Activated naive CD4-positive, alpha-beta T cell treated with anti-CD3 and anti-CD28 coated beads, Interleukin-2, amount 10 ng/mL, durations not matched to agents 7 days and 5 days (primary cell): ENCODE results near the gene TMEM132A.

ENCODE experiments used
- CTCF ChIA-PET: fragments of 350-600 bp; sonication (Branson Sonifier 250); formaldehyde crosslinking; loops from one replicate; lab custom pipeline; 2021; ENCODE audit warnings: antibody characterized with exemption; lab: Charles Lee
- DNase-seq: peaks from one replicate; pipeline ENCODE4 v3.0.0-alpha.2; 2020
- H3K27ac Mint-ChIP-seq: one replicate; pipeline ENCODE4 v1.8.0; 2021; ENCODE audit warnings: mild to moderate bottlenecking, moderate library complexity, mixed read lengths
- H3K27me3 Mint-ChIP-seq: one replicate; pipeline ENCODE4 v1.8.0; 2021; ENCODE audit warnings: mild to moderate bottlenecking, mixed read lengths
- H3K36me3 Mint-ChIP-seq: one replicate; pipeline ENCODE4 v1.8.0; 2021; ENCODE audit warnings: mixed read lengths
- H3K4me1 Mint-ChIP-seq: one replicate; pipeline ENCODE4 v1.8.0; 2021; ENCODE audit warnings: mixed read lengths
- H3K4me3 Mint-ChIP-seq: one replicate; pipeline ENCODE4 v1.8.0; 2021; ENCODE audit warnings: mild to moderate bottlenecking, moderate library complexity, mixed read lengths
- H3K9me3 Mint-ChIP-seq: one replicate; pipeline ENCODE4 v1.8.0; 2021; ENCODE audit warnings: mixed read lengths

TMEM132A gene

DNA sequence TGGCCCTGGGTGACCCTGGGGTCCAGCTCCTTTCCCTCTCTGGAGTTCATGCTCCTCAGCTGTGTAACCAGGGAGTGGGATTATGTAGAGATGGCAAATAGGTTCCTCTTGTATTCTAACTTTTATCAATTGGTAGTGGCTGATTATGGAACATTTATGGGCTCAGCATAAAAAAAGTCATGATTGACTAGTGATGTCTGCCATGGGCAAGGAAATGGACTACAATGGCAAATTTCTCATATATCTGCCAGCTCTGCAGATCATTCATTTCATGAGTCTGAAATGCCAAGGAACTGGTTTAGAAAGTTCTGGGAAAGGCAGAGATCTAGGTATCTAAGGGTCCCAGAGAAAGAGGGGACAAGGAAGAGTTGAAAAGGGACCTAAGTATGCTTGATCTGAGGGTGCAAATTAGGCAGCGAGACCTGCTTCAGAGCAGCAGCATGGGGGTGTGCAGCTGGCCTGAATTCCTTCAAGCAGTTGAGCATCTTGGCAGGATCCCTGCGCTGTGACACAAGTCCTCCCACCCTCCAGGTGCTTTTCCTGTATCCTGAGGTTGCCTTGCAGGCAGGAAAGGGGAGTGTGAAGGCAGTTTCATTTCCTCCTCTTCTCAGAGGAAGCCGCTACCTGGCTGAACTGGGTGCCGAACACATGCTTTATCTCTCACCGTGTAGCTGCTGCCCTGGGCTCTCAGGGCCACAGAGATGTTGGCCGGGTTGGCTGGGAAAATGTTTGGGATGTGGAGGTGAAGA is 17.3 kb downstream of the TMEM132A start:
- no peak overlapping the region for H3K27ac Mint-ChIP-seq
- H3K4me3 Mint-ChIP-seq = no peak overlapping the region
- H3K9me3 Mint-ChIP-seq = no peaks in the 10 kb centered on the region
- no peak for DNase-seq
- H3K36me3 Mint-ChIP-seq = no peaks in the 10 kb centered on the region
- H3K27me3 Mint-ChIP-seq = peaks cover 4% of the 10 kb centered on the region
- CTCF ChIA-PET = interaction anchor here (0.7 kb wide), 1 partner anchor 42 kb away, joined by 3 read pairs; no protein-coding TSS in a partner anchor
- peaks cover 19% of the 10 kb centered on the region for H3K4me1 Mint-ChIP-seq

DNA sequence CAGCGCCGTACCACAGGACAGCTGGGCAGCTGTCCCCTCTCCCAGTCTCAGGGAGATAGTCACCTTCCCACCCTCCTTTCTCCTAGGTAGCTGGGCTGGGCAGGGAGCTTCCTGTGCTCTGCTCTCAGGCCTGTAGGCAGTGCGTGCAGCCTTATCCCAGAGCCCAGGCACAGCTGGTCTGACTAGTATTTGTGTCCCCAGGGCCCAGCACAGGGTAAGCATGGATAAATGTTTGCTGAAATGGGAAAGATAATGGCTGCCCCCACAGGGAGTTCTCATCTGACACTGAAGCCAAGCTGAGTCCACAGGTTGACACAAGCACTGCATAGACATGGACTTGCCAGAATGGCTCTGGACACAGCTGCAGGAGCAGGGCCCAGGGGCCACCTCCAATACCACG is 18.0 kb downstream of the TMEM132A start:
- DNase-seq = no peak
- Mint-ChIP-seq H3K27ac (no peak overlapping the region), H3K9me3 (no peaks in the 10 kb centered on the region), H3K4me1 (peaks cover 19% of the 10 kb centered on the region), H3K27me3 (peaks cover 4% of the 10 kb centered on the region), H3K36me3 (no peaks in the 10 kb centered on the region), H3K4me3 (no peak overlapping the region)
- CTCF ChIA-PET = interaction anchor here (0.6 to 0.7 kb wide), 2 partner anchors 43 to 245 kb away, joined by 3 read pairs; no protein-coding TSS in a partner anchor

DNA sequence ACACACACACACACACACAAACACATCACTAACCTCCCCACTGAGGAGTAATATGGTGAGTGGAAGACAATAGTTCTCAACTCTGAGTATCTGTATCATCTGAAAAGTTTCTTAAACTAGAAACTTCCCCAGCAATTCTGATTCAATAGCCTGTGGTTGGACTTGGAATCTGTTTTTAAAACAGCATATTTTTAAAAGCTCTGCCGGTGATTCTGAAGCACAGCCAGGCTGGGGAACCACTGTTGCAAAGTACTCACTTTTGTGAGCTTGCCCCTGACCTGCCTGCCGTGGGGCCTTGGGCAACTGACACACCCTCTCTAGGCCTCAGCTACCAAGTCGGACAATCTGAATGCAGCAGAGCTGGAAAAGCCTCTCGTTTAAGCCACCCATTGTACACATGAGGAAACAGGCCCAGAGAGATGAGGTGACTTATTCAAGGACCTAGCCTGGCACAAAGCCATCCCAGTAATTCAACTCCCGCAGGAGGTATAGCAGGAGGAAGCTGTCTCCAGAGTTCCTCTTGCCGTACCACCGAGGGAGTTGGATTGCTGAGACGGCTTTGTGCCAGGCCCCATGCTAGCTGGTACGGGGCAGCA is 18.8 kb downstream of the TMEM132A start:
- Mint-ChIP-seq H3K27me3 (peaks cover 4% of the 10 kb centered on the region), H3K27ac (no peak overlapping the region), H3K4me1 (peaks cover 19% of the 10 kb centered on the region), H3K36me3 (no peaks in the 10 kb centered on the region), H3K4me3 (no peak overlapping the region), H3K9me3 (no peaks in the 10 kb centered on the region)
- no peak for DNase-seq
- CTCF ChIA-PET = interaction anchor here (0.6 kb wide), 1 partner anchor 244 kb away, joined by 3 read pairs; no protein-coding TSS in a partner anchor

DNA sequence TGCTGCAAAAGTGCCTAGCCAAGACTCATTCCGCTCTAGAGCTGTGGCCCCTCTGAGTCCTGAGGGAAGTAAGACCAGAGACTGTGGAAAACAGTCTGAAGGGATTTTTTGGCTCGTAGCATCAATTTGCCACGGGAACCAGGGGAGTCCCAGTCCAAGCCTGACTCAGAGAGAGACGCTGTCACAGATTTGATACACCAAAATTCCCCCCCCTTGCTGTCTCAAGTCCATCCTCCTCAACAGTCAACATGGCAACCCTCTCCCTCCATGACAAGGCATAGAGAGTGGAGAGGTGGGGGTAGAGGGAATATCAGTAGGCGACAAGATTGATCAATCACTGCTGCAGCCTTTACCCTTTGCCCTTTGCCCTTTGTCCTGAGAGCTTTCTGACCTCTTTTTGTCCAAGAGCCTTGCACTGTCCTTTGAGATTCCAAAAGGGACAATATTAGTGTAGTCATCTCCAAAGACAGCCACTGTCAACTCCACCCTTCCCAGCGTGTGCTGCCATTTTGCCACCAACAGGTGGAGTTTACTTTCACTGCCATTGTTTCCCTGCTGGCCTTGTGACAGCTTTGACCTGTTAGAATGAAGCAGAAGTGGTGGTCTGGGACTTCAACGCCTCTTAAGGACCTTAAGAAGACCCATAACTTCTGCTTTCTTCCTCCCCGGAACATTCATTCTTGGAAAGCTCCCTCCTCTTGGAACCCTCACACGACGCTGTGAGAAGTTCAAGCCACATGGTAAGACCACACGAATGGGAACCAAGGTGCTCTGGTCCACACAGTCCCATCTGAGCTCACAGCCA is 20.4 kb downstream of the TMEM132A start:
- CTCF ChIA-PET = no interaction called here
- Mint-ChIP-seq H3K4me1 (peaks cover 18% of the 10 kb centered on the region), H3K36me3 (no peaks in the 10 kb centered on the region), H3K27me3 (peaks cover 16% of the 10 kb centered on the region), H3K27ac (no peak overlapping the region), H3K4me3 (no peak overlapping the region), H3K9me3 (no peaks in the 10 kb centered on the region)
- DNase-seq = no peak

DNA sequence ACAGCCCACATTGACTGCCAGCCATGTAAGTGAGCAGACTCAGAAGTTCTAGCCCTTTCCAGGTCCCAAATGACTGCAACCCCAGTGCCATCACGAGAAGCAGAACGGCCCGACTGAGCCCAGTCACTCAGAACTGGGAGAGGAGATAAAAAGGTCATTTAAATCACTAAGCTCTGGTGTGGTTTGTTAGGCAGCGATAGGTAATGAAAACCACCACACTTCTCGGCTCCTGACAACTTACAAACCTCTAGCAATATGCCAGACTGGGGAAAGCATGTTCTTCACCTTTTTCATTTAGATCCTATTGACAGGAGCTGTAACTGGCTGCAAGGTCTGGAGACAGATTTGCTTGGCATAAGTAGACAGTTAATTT is 21.0 kb downstream of the TMEM132A start:
- Mint-ChIP-seq H3K36me3 (no peaks in the 10 kb centered on the region), H3K9me3 (no peaks in the 10 kb centered on the region), H3K27me3 (peaks cover 22% of the 10 kb centered on the region), H3K4me3 (no peak overlapping the region), H3K27ac (no peak overlapping the region), H3K4me1 (peaks cover 20% of the 10 kb centered on the region)
- CTCF ChIA-PET = interaction anchor here (0.5 kb wide), 1 partner anchor 317 kb away, joined by 4 read pairs; no protein-coding TSS in a partner anchor
- DNase-seq = no peak

DNA sequence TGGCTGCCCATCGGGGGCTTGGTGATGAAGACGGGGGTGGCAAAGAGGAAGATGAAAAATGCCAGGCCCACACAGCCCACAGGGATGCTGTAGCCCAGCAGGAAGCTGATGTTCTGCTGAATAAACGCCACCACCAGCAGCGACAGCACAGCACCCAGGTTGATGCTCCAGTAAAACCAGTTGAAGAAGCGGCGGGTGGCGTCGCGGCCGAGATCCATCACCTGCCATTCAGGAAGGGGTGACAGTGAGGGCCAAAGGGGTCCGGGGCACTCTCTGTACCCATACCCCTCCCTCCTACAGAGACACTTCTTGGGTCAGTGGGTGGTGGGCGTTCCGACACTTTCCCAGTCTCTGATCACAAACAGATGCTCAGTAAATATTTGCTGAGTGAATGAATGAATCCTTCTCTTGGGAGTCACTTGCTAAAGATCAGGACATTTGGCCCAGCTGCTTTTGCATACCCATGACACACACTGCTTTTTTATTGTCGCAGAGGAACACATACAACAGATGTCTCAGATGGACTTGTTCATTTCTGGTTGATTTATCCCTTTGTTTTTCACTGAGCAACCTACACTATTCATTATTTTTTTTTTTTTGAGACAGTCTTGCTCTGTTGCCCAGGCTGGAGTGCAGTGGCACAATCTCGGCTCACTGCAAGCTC is 22.5 kb downstream of the TMEM132A start:
- DNase-seq = no peak
- Mint-ChIP-seq H3K27ac (no peak overlapping the region), H3K4me3 (no peak overlapping the region), H3K27me3 (peaks cover 32% of the 10 kb centered on the region), H3K4me1 (peaks cover 17% of the 10 kb centered on the region), H3K9me3 (no peaks in the 10 kb centered on the region), H3K36me3 (no peaks in the 10 kb centered on the region)
- CTCF ChIA-PET = no interaction called here

DNA sequence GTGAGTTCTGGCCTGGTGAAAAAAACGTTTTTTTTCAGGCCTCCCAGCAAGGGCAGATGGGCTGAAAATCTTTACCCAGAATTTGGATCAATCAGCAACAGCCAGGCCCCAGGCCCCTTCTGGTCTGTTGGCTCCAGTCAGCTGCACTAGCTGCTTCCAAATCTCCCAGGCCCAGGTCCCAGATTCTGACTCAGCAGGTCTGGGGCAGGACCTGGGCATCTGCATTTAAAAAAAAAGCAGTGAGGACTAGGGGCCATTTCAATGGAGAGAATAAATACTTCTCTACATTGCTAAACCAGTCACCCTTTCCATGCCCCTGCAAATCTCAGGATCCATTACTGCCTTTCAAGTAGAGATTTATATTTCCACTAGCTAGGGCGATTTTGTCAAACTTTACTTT is 23.4 kb downstream of the TMEM132A start:
- peaks cover 20% of the 10 kb centered on the region for H3K4me1 Mint-ChIP-seq
- H3K36me3 Mint-ChIP-seq = no peaks in the 10 kb centered on the region
- no peak for DNase-seq
- peaks cover 42% of the 10 kb centered on the region for H3K27me3 Mint-ChIP-seq
- no peaks in the 10 kb centered on the region for H3K9me3 Mint-ChIP-seq
- no peak overlapping the region for H3K27ac Mint-ChIP-seq
- no peak overlapping the region for H3K4me3 Mint-ChIP-seq
- CTCF ChIA-PET = no interaction called here

DNA sequence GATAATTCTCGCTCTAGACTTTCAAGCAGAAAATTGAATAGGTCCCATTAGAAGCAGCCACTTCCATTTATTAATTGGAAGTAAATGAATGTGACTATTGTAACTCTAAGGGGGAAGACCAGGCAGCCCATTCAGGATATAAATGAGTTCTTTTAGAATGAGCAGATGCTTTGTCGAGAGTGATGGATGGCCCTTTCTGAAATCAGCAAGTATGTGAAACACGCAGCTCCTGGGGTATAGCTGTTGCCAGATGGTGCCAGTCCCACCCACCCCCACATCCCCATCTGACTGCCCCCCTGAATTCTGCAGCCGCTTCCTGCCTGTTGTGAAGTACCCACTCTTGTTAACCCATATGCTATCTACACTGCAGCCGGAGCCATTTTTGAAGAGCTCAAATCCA is 24.0 kb downstream of the TMEM132A start:
- peaks cover 25% of the 10 kb centered on the region for H3K4me1 Mint-ChIP-seq
- no peaks in the 10 kb centered on the region for H3K9me3 Mint-ChIP-seq
- no peak overlapping the region for H3K4me3 Mint-ChIP-seq
- H3K27me3 Mint-ChIP-seq = peaks cover 45% of the 10 kb centered on the region
- no peaks in the 10 kb centered on the region for H3K36me3 Mint-ChIP-seq
- no peak overlapping the region for H3K27ac Mint-ChIP-seq
- no peak for DNase-seq
- CTCF ChIA-PET = no interaction called here

DNA sequence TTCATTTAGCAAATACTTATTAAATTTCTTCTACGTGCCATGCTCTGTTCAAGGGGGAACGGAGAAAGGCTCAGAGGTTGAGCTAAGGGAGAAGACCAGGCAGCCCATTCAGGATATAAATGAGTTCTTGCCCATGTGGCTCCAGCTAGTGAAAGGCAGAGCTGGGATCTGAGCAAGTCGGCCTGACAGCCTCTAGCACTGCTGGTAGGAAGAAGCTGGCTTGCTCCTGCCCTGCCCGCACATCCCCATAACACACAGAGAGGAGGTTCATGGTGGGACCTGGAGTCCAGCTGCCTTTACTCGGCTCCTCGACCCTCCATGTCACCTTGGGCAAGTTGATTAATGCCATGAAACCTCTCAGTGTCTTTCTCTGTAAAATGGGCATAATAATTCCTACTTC is 25.8 kb downstream of the TMEM132A start:
- no peak for DNase-seq
- Mint-ChIP-seq H3K4me1 (peaks cover 26% of the 10 kb centered on the region), H3K36me3 (no peaks in the 10 kb centered on the region), H3K9me3 (no peaks in the 10 kb centered on the region), H3K27me3 (peaks cover 51% of the 10 kb centered on the region), H3K27ac (no peak overlapping the region), H3K4me3 (peak overlapping the region; percentile 30)
- CTCF ChIA-PET = interaction anchor here (0.8 to 1.1 kb wide), 2 partner anchors 20 to 122 kb away, joined by 3 to 4 read pairs; no protein-coding TSS in a partner anchor

DNA sequence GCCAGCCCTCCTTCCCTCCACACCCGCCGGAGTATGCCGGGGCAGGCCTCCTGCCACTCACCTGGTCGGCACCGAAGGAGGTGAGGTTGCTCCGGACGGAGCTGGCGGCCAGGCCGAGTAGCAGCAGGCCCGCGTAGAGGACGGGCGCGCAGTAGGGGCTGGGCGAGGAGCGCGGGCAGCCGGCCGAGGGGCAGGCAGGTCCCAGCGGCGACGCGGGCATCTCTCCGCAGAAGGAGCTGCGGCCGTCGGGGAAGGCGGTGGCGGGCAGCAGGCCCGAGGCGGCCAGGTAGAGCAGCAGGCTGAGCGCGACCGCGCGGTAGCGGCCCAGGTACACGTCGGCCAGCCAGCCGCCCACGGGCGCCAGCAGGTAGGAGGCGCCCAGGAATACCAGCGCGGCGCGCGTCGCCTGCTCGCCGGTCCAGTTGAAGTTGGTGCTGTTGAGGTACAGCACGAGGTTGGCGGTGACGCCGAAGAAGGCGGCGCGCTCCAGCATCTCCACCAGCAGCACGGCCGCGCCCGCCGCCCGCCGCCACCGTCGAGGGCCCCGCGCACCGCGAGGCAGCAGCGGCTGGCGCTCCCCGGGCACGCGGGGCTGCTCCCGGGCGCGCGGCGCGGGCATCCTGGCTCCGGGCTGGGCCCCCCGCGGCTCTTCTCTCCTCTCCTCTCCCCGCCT is 26.8 kb downstream of the TMEM132A start:
- H3K36me3 Mint-ChIP-seq = no peaks in the 10 kb centered on the region
- no peak overlapping the region for H3K27ac Mint-ChIP-seq
- H3K4me3 Mint-ChIP-seq = peak overlapping the region; percentile 80
- H3K4me1 Mint-ChIP-seq = peaks cover 26% of the 10 kb centered on the region
- H3K27me3 Mint-ChIP-seq = peaks cover 52% of the 10 kb centered on the region
- peak; percentile 55 for DNase-seq
- H3K9me3 Mint-ChIP-seq = no peaks in the 10 kb centered on the region
- CTCF ChIA-PET = no interaction called here

DNA sequence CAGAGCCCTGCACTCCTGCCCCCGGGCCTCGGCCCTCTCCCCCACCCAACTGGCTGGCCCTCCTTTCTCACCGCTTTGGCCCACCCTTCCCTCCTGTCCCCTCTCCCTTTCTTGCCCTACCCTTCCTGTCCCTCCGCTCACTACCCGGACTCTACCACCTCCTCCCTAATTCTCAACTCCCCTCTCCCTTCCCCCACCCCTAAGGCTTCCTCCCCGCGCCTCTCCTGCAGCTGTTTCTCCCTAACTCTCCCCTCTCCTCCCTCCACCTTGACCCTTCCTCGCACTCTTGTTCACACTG is 27.3 kb downstream of the TMEM132A start:
- no peaks in the 10 kb centered on the region for H3K36me3 Mint-ChIP-seq
- H3K4me1 Mint-ChIP-seq = peaks cover 26% of the 10 kb centered on the region
- DNase-seq = no peak
- peaks cover 54% of the 10 kb centered on the region for H3K27me3 Mint-ChIP-seq
- peak overlapping the region; percentile 80 for H3K4me3 Mint-ChIP-seq
- CTCF ChIA-PET = no interaction called here
- peak overlapping the region; percentile 80 for H3K27ac Mint-ChIP-seq
- no peaks in the 10 kb centered on the region for H3K9me3 Mint-ChIP-seq

DNA sequence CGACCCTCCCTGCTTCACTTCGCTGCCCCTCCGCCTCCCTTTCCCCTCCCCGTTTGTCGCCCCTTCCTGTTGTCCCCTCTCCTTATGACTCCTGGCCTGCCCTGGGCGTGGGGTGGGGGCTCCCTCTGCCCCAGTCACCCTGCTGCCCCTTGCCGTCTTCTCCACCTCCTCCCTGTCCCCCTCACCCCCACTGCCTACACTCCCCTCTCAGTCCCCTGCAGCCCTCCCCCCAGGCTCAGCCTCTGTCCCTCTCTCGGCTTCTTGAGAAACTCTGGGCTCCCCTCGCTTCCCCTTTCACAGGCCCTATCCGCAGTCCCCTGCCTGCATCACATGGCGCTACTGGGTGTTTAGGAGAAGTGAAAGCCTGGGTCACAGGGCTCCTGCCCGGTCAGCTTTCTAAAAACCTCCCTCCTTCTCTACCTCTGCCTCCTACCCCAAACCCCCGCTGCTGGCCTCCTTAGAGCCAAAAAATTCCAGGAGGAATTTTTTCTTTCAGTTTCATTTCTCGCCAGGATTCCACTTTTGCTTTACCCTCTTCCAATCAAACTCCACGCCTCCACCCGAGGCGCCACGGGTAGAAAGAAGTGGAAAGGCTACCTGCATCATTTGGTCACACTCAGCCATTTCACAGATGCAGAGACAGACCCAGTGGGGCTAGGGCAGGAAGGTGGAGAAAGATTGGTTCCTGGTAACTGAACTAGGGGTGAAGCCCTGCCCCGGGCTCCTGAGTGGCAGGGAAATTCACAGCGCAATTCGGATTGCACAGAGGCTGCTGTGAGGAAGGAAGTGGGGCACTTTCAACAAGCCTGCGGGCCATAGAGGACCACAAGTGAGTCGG is 27.9 kb downstream of the TMEM132A start, which contains the start of gene SLC15A3:
Gene SLC15A3 (minus strand): TSS at position 273 of the 838 bp plus-strand sequence. CDS start 625 bp downstream, outside the sequence.
- no peaks in the 10 kb centered on the region for H3K36me3 Mint-ChIP-seq
- peak; percentile 62 for DNase-seq
- H3K27me3 Mint-ChIP-seq = peaks cover 60% of the 10 kb centered on the region
- H3K4me3 Mint-ChIP-seq = peak within 1 kb of the TSS; percentile 80
- H3K9me3 Mint-ChIP-seq = no peaks in the 10 kb centered on the region
- H3K4me1 Mint-ChIP-seq = peaks cover 26% of the 10 kb centered on the region
- CTCF ChIA-PET = no interaction called here
- H3K27ac Mint-ChIP-seq = peak within 1 kb of the TSS; percentile 80

DNA sequence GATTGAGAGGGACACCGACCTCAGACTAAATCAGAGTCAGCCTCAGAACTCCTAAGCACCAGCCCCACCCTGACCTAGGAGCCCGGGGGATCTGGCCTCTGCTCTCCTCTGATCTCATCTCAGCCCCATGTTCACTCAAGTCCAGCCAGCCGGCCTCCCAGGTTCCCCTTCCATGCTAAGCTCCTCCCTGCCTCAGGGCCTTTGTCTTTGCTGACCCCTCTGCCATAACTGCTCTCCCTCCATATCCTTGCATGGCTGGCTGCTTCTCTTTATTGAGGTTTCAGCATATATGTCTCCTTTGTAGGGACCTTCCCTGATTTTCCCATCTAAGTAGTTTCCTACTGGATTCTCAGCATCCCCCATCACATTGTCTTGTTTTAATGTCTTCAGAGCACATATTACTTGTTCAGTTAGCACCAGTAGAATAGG is 28.5 kb downstream of the TMEM132A start:
- DNase-seq = no peak
- Mint-ChIP-seq H3K9me3 (no peaks in the 10 kb centered on the region), H3K4me1 (peaks cover 26% of the 10 kb centered on the region), H3K27me3 (peaks cover 66% of the 10 kb centered on the region), H3K27ac (peak overlapping the region; percentile 56), H3K36me3 (no peaks in the 10 kb centered on the region), H3K4me3 (peak overlapping the region; percentile 80)
- CTCF ChIA-PET = interaction anchor here (0.9 to 1.6 kb wide), 2 partner anchors 18 to 37 kb away, joined by 3 read pairs; partner anchors contain the start of gene CD6
